Uterus (tissue), 2 donors: ENCODE measurements around the gene GALT.

ENCODE experiments used
- POLR2A ChIP-seq, 2 donors: fragments of 450-650 bp; IDR thresholded peaks; one replicate each; pipeline ENCODE4 v1.6.1; 2016; ENCODE audit warnings: antibody characterized with exemption in 2 of 2, mild to moderate bottlenecking in 1 of 2, moderate library complexity in 1 of 2
- TF ChIP-seq, protein P1 (sequence below), 4 experiments: fragments of 200-600 bp in 2 of 4; fragments of 450-650 bp in 2 of 4; sonication (generic) in 2 of 4; IDR thresholded peaks; one replicate each; pipeline ENCODE4 v1.5.1; 2016 to 2019; ENCODE audit warnings: antibody characterized with exemption in 4 of 4, mild to moderate bottlenecking in 2 of 4, moderate library complexity in 1 of 4

- TF ChIP-seq, protein P1, sequence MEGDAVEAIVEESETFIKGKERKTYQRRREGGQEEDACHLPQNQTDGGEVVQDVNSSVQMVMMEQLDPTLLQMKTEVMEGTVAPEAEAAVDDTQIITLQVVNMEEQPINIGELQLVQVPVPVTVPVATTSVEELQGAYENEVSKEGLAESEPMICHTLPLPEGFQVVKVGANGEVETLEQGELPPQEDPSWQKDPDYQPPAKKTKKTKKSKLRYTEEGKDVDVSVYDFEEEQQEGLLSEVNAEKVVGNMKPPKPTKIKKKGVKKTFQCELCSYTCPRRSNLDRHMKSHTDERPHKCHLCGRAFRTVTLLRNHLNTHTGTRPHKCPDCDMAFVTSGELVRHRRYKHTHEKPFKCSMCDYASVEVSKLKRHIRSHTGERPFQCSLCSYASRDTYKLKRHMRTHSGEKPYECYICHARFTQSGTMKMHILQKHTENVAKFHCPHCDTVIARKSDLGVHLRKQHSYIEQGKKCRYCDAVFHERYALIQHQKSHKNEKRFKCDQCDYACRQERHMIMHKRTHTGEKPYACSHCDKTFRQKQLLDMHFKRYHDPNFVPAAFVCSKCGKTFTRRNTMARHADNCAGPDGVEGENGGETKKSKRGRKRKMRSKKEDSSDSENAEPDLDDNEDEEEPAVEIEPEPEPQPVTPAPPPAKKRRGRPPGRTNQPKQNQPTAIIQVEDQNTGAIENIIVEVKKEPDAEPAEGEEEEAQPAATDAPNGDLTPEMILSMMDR (IDR thresholded peaks at IDR 0.05), result no peak
- TF ChIP-seq POLR2A (IDR thresholded peaks at IDR 0.05), result no peak
Measured at GRCh38 chr9:34674440-34674839, 28.0 kb downstream of the GALT start.
